Liver (tissue), 9 donors: Measurements from ENCODE around the gene NXPE4. TPM values are rescaled to one million over a fixed set of nuclear protein-coding genes. Genes with fewer than 3 reads are reported as not detected.

Source experiments
- DNase-seq: peaks from one replicate; pipeline ENCODE4 v3.0.0-alpha.2; 2017; ENCODE audit warnings: low spot score
- H3K27ac ChIP-seq, 2 donors: one replicate each; pipeline ENCODE4 v1.7.0; 2013; ENCODE audit warnings: inconsistent platforms in 2 of 2, low read length in 2 of 2, control low read depth in 1 of 2, low read depth in 1 of 2, mild to moderate bottlenecking in 1 of 2
- H3K27me3 ChIP-seq, 4 donors: one replicate each; pipeline versions ENCODE4 v1.6.1 to v1.7.0; 2013; ENCODE audit warnings: low read length in 3 of 4, inconsistent platforms in 1 of 4, mild to moderate bottlenecking in 1 of 4, moderate library complexity in 1 of 4; ENCODE audit not compliant: control insufficient read depth in 4 of 4, insufficient read depth in 4 of 4
- H3K36me3 ChIP-seq, 4 donors: one replicate each; pipeline versions ENCODE4 v1.6.1 to v1.7.0; 2013; ENCODE audit warnings: low read length in 3 of 4, mild to moderate bottlenecking in 3 of 4, low read depth in 1 of 4, moderate library complexity in 1 of 4; ENCODE audit not compliant: control insufficient read depth in 4 of 4, insufficient read depth in 3 of 4
- H3K4me1 ChIP-seq, 4 donors: one replicate each; pipeline versions ENCODE4 v1.6.1 to v1.7.0; 2013; ENCODE audit warnings: low read length in 3 of 4, mild to moderate bottlenecking in 3 of 4, moderate library complexity in 1 of 4; ENCODE audit not compliant: control insufficient read depth in 4 of 4, insufficient read depth in 4 of 4
- H3K4me3 ChIP-seq, 3 donors: one replicate each; pipeline versions ENCODE4 v1.6.1 to v1.7.0; 2013; ENCODE audit warnings: low read length in 3 of 3, control low read depth in 1 of 3, low read depth in 1 of 3, mild to moderate bottlenecking in 1 of 3
- H3K9ac ChIP-seq, 2 donors: one replicate each; pipeline ENCODE4 v1.7.0; 2013; ENCODE audit warnings: low read length in 2 of 2, mild to moderate bottlenecking in 2 of 2, moderate library complexity in 2 of 2, control low read depth in 1 of 2, low read depth in 1 of 2
- H3K9me3 ChIP-seq, 4 donors: one replicate each; pipeline versions ENCODE4 v1.6.1 to v1.7.0; 2013; ENCODE audit warnings: low read length in 3 of 4; ENCODE audit not compliant: control insufficient read depth in 4 of 4
- ATF3 ChIP-seq: IDR thresholded peaks from 2 replicates; pipeline ENCODE4 v1.6.1; 2016; ENCODE audit warnings: antibody characterized with exemption
- CTCF ChIP-seq: fragments of 150-350 bp; IDR thresholded peaks from 2 replicates; pipeline ENCODE4 v1.5.1; 2017; ENCODE audit warnings: improper control_type of control experiment, low read depth, low read length; ENCODE audit not compliant: missing input control
- EGR1 ChIP-seq, 2 donors: IDR thresholded peaks; 2 replicates each; pipeline ENCODE4 v1.6.1; 2016 to 2018; ENCODE audit warnings: antibody characterized with exemption in 2 of 2, low read depth in 2 of 2
- FOXA1 ChIP-seq: IDR thresholded peaks from 2 replicates; pipeline ENCODE4 v1.6.1; 2016; ENCODE audit warnings: antibody characterized with exemption
- FOXA2 ChIP-seq: IDR thresholded peaks from 2 replicates; pipeline ENCODE4 v1.6.1; 2016; ENCODE audit warnings: antibody characterized with exemption
- GABPA ChIP-seq, 2 donors: IDR thresholded peaks in 1 of 2; conservative IDR thresholded peaks in 1 of 2; 2 replicates each; pipeline ENCODE4 v1.6.1; 2016; ENCODE audit warnings: antibody characterized with exemption in 2 of 2, mild to moderate bottlenecking in 1 of 2, moderate library complexity in 1 of 2
- HNF4A ChIP-seq, 2 donors: conservative IDR thresholded peaks; 2 replicates each; pipeline ENCODE4 v1.6.1; 2016; ENCODE audit warnings: antibody characterized with exemption in 2 of 2, mild to moderate bottlenecking in 2 of 2
- HNF4G ChIP-seq: IDR thresholded peaks from 2 replicates; pipeline ENCODE4 v1.6.1; 2016; ENCODE audit warnings: antibody characterized with exemption
- JUND ChIP-seq, 2 donors: IDR thresholded peaks; 2 replicates each; pipeline ENCODE4 v1.6.1; 2016; ENCODE audit warnings: antibody characterized with exemption in 2 of 2
- MAX ChIP-seq: IDR thresholded peaks from 2 replicates; pipeline ENCODE4 v1.6.1; 2016; ENCODE audit warnings: antibody characterized with exemption
- NR2F2 ChIP-seq: IDR thresholded peaks from 2 replicates; pipeline ENCODE4 v1.6.1; 2016; ENCODE audit warnings: antibody characterized with exemption
- RAD21 ChIP-seq, 2 donors: IDR thresholded peaks; 2 replicates each; pipeline ENCODE4 v1.6.1; 2016; ENCODE audit warnings: antibody characterized with exemption in 2 of 2, mild to moderate bottlenecking in 2 of 2
- REST ChIP-seq: IDR thresholded peaks from 2 replicates; pipeline ENCODE4 v1.6.1; 2016; ENCODE audit warnings: antibody characterized with exemption, mild to moderate bottlenecking
- RXRA ChIP-seq, 2 donors: IDR thresholded peaks; 2 replicates each; pipeline ENCODE4 v1.6.1; 2017 to 2018; ENCODE audit warnings: antibody characterized with exemption in 2 of 2, mild to moderate bottlenecking in 1 of 2
- SP1 ChIP-seq: IDR thresholded peaks from 2 replicates; pipeline ENCODE4 v1.6.1; 2018; ENCODE audit warnings: antibody characterized with exemption, mild to moderate bottlenecking
- TAF1 ChIP-seq: conservative IDR thresholded peaks from 2 replicates; pipeline ENCODE4 v1.6.1; 2016; ENCODE audit warnings: antibody characterized with exemption, mild to moderate bottlenecking
- YY1 ChIP-seq: IDR thresholded peaks from 2 replicates; pipeline ENCODE4 v1.6.1; 2016; ENCODE audit warnings: antibody characterized with exemption, mild to moderate bottlenecking
- ZBTB33 ChIP-seq: IDR thresholded peaks from 2 replicates; pipeline ENCODE4 v1.6.1; 2016; ENCODE audit warnings: antibody characterized with exemption
- WGBS: extraction: QIAGEN DNeasy Blood & Tissue Kit; methylation state at CpG from one replicate; pipeline ENCODE4 v1.1.7; 2013; 5-methylcytosine and 5-hydroxymethylcytosine counted together
- polyA plus RNA-seq, 2 donors: library from polyadenylated mRNA; stranded (reverse) in 1 of 2; unstranded in 1 of 2; fragments of 200-250 nt in 1 of 2; fragments of >200 nt in 1 of 2; fragmentation: Nextera tagmentation in 1 of 2; extraction: Ambion mirVana in 1 of 2; gene quantifications; one replicate each; pipeline versions ENCODE4 v1.2.1 to v1.2.3, GENCODE V29; 2013 to 2015
- total RNA-seq, 2 donors: library from RNA; depleted of rRNA; stranded (reverse); fragments of >200 nt; gene quantifications; one replicate each; pipeline ENCODE4 v1.2.3, GENCODE V29; 2014
- donor health status: healthy.
- donor health status: healthy.
- donor health status: healthy.
- donor health status: healthy.
- donor health status: healthy.

NXPE4 gene
- total and polyA plus RNA-seq, 4 donors: not detected

- H3K9ac ChIP-seq: no peak overlapping the region
- 74% methylated on average over 7 of the region's 7 CpGs for WGBS
- H3K36me3 ChIP-seq: no peaks in the 10 kb centered on the region
- no peaks in the 10 kb centered on the region for H3K4me1 ChIP-seq
- H3K27ac ChIP-seq: no peak overlapping the region
- TF ChIP-seq GABPA (IDR thresholded peaks at IDR 0.05 in 1 of 2, conservative IDR thresholded peaks at IDR 0.05 in 1 of 2) (no peak), REST (no peak), CTCF (no peak), NR2F2 (no peak), SP1 (no peak), RXRA (IDR thresholded peaks at IDR 0.05) (no peak), JUND (IDR thresholded peaks at IDR 0.05) (no peak), FOXA2 (no peak), EGR1 (IDR thresholded peaks at IDR 0.05; ENCODE audit: low read depth in 2 of 2) (no peak), FOXA1 (no peak), HNF4G (no peak), MAX (no peak), ATF3 (no peak), YY1 (no peak), TAF1 (no peak), RAD21 (IDR thresholded peaks at IDR 0.05) (no peak), HNF4A (conservative IDR thresholded peaks at IDR 0.05) (no peak)
- DNase-seq: no peak
- no peaks in the 10 kb centered on the region for H3K27me3 ChIP-seq
- H3K4me3 ChIP-seq: no peak overlapping the region
- H3K9me3 ChIP-seq: peaks cover 0 to 4% (median 3%) of the 10 kb centered on the region in 4 donors
These were observed 28.1 kb upstream of the NXPE4 start for GRCh38 chr11:114623720-114624119.

GRCh38 chr11:114622858-114623257 is 27.3 kb upstream of the NXPE4 start:
- Histone ChIP-seq H3K27me3 (no peaks in the 10 kb centered on the region), H3K9ac (no peak overlapping the region), H3K9me3 (peaks cover 0 to 4% (median 3%) of the 10 kb centered on the region in 4 donors), H3K4me1 (no peaks in the 10 kb centered on the region), H3K36me3 (no peaks in the 10 kb centered on the region), H3K27ac (no peak overlapping the region), H3K4me3 (no peak overlapping the region)
- DNase-seq: no peak
- TF ChIP-seq RAD21 (IDR thresholded peaks at IDR 0.05): no peak
- no peak for TF ChIP-seq ZBTB33
- WGBS: 94% methylated on average over 11 of the region's 11 CpGs
